Measurements from ENCODE around the gene C13orf42. TPM values are rescaled to one million over a fixed set of nuclear protein-coding genes. Genes with fewer than 3 reads are reported as not detected.
"Not testable (repeated sequence)": the region's sequence is repeated elsewhere in the genome, so short reads cannot be mapped to it uniquely, and the experiment has no call there.

Gene C13orf42
- total RNA-seq, 2 experiments from 2014 or later = not detected

- H3K27ac Mint-ChIP-seq; H3K4me3 Mint-ChIP-seq; H3K9me3 Mint-ChIP-seq (ENCODE audit: low read depth); POLR2A ChIA-PET; ATAC-seq; H3K36me3 Mint-ChIP-seq (ENCODE audit: low read depth): not testable (repeated sequence)
- DNase-seq = peak; percentile 57
- CTCF ChIA-PET = interaction anchor here (0.8 to 2.1 kb wide), 7 partner anchors 9 to 1144 kb away, joined by 3 to 11 read pairs (median 3); partner anchors contain the start of gene C13orf42
- intact Hi-C loops (cut with DNase I, micrococcal nuclease) = loop anchor here in 1 of 2 experiments (10.0 kb wide), 1 partner anchor 674 kb away; no protein-coding TSS in a partner anchor
- peaks cover 11% of the 10 kb centered on the region for H3K4me1 Mint-ChIP-seq
- H3K27me3 Mint-ChIP-seq = peaks cover 15% of the 10 kb centered on the region
Observed at GRCh38 chr13:51120873-51121272, 9.8 kb upstream of the C13orf42 start.

- ChIA-PET CTCF (no interaction called here), POLR2A (no interaction called here)
- Mint-ChIP-seq H3K4me1 (peaks cover 11% of the 10 kb centered on the region), H3K9me3 (ENCODE audit: low read depth) (peaks cover 3% of the 10 kb centered on the region), H3K27ac (no peak overlapping the region), H3K36me3 (ENCODE audit: low read depth) (no peaks in the 10 kb centered on the region), H3K4me3 (no peak overlapping the region), H3K27me3 (peaks cover 18% of the 10 kb centered on the region)
- ATAC-seq (no peak), DNase-seq (no peak)
- intact Hi-C loops (cut with DNase I, micrococcal nuclease) = no loop called here
Observed at GRCh38 chr13:51118809-51119431, 7.8 kb upstream of the C13orf42 start.

- Mint-ChIP-seq H3K36me3 (ENCODE audit: low read depth) (no peaks in the 10 kb centered on the region), H3K27me3 (peaks cover 9% of the 10 kb centered on the region), H3K27ac (no peak overlapping the region), H3K4me1 (no peaks in the 10 kb centered on the region), H3K4me3 (no peak overlapping the region), H3K9me3 (ENCODE audit: low read depth) (peaks cover 3% of the 10 kb centered on the region)
- ChIA-PET POLR2A (no interaction called here), CTCF (no interaction called here)
- DNase-seq = no peak
- intact Hi-C loops (cut with DNase I, micrococcal nuclease) = no loop called here
- ATAC-seq = no peak
Observed at GRCh38 chr13:51113969-51114368, 2.9 kb upstream of the C13orf42 start.

GRCh38 chr13:51113186-51113881 lies 2.3 kb upstream of the C13orf42 start:
- no peaks in the 10 kb centered on the region for H3K36me3 Mint-ChIP-seq (ENCODE audit: low read depth)
- no peak for ATAC-seq
- H3K4me1 Mint-ChIP-seq = no peaks in the 10 kb centered on the region
- ChIA-PET POLR2A (no interaction called here), CTCF (interaction anchor here (0.5 kb wide), 1 partner anchor 104 kb away, joined by 3 read pairs; no protein-coding TSS in a partner anchor)
- intact Hi-C loops (cut with DNase I, micrococcal nuclease) = no loop called here
- H3K4me3 Mint-ChIP-seq = no peak overlapping the region
- H3K27me3 Mint-ChIP-seq = peaks cover 9% of the 10 kb centered on the region
- no peak for DNase-seq
- H3K27ac Mint-ChIP-seq = no peak overlapping the region
- H3K9me3 Mint-ChIP-seq (ENCODE audit: low read depth) = peaks cover 3% of the 10 kb centered on the region

GRCh38 chr13:51112771-51113170 lies 1.7 kb upstream of the C13orf42 start:
- H3K9me3 Mint-ChIP-seq (ENCODE audit: low read depth) = peaks cover under 1% of the 10 kb centered on the region
- peaks cover 9% of the 10 kb centered on the region for H3K27me3 Mint-ChIP-seq
- ChIA-PET CTCF (interaction anchor here (2.5 kb wide), 1 partner anchor 174 kb away, joined by 11 read pairs; no protein-coding TSS in a partner anchor), POLR2A (no interaction called here)
- H3K4me3 Mint-ChIP-seq = no peak overlapping the region
- no peaks in the 10 kb centered on the region for H3K4me1 Mint-ChIP-seq
- intact Hi-C loops (cut with DNase I, micrococcal nuclease) = no loop called here
- DNase-seq (no peak), ATAC-seq (peak; percentile 49)
- H3K27ac Mint-ChIP-seq = no peak overlapping the region
- H3K36me3 Mint-ChIP-seq (ENCODE audit: low read depth) = no peaks in the 10 kb centered on the region

GRCh38 chr13:51111997-51112396 lies 923 bp upstream of the C13orf42 start:
- Mint-ChIP-seq H3K9me3 (ENCODE audit: low read depth) (no peaks in the 10 kb centered on the region), H3K36me3 (ENCODE audit: low read depth) (no peaks in the 10 kb centered on the region), H3K4me3 (no peak overlapping the region), H3K4me1 (no peaks in the 10 kb centered on the region), H3K27ac (no peak overlapping the region), H3K27me3 (peaks cover 9% of the 10 kb centered on the region)
- CTCF ChIA-PET = interaction anchor here (1.1 to 2.5 kb wide), 2 partner anchors 9 to 174 kb away, joined by 4 to 11 read pairs; no protein-coding TSS in a partner anchor
- POLR2A ChIA-PET = no interaction called here
- intact Hi-C loops (cut with DNase I, micrococcal nuclease) = no loop called here
- ATAC-seq (no peak), DNase-seq (no peak)

GRCh38 chr13:51107996-51108395 lies 3.1 kb downstream of the C13orf42 start:
- CTCF ChIA-PET = interaction anchor here (0.7 to 2.0 kb wide), 4 partner anchors 13 to 113 kb away, joined by 3 to 7 read pairs (median 3); no protein-coding TSS in a partner anchor

GRCh38 chr13:51105046-51105445 lies 6.0 kb downstream of the C13orf42 start:
- POLR2A ChIA-PET = no interaction called here
- ATAC-seq (no peak), DNase-seq (no peak)
- Mint-ChIP-seq H3K9me3 (ENCODE audit: low read depth) (no peaks in the 10 kb centered on the region), H3K27me3 (peaks cover 12% of the 10 kb centered on the region), H3K36me3 (ENCODE audit: low read depth) (no peaks in the 10 kb centered on the region), H3K4me3 (no peak overlapping the region), H3K27ac (no peak overlapping the region), H3K4me1 (no peaks in the 10 kb centered on the region)
- CTCF ChIA-PET = interaction anchor here (0.9 to 1.1 kb wide), 3 partner anchors 20 to 452 kb away, joined by 3 to 7 read pairs (median 4); no protein-coding TSS in a partner anchor
- intact Hi-C loops (cut with DNase I, micrococcal nuclease) = no loop called here

More at GRCh38 chr13:51107996-51108395, 3.1 kb downstream of the C13orf42 start:
- Mint-ChIP-seq H3K27ac (no peak overlapping the region), H3K36me3 (ENCODE audit: low read depth) (no peaks in the 10 kb centered on the region), H3K27me3 (peaks cover 8% of the 10 kb centered on the region), H3K4me1 (no peaks in the 10 kb centered on the region), H3K4me3 (no peak overlapping the region), H3K9me3 (ENCODE audit: low read depth) (no peaks in the 10 kb centered on the region)
- intact Hi-C loops (cut with DNase I, micrococcal nuclease) = no loop called here
- ATAC-seq = no peak
- no peak for DNase-seq
- POLR2A ChIA-PET = no interaction called here

GRCh38 chr13:51101636-51102235 lies 9.3 kb downstream of the C13orf42 start:
- DNase-seq = no peak
- no peak overlapping the region for H3K4me3 Mint-ChIP-seq
- POLR2A ChIA-PET = no interaction called here
- CTCF ChIA-PET = no interaction called here
- ATAC-seq = no peak
- no peaks in the 10 kb centered on the region for H3K9me3 Mint-ChIP-seq (ENCODE audit: low read depth)
- H3K4me1 Mint-ChIP-seq = no peaks in the 10 kb centered on the region
- H3K27ac Mint-ChIP-seq = no peak overlapping the region
- no peaks in the 10 kb centered on the region for H3K36me3 Mint-ChIP-seq (ENCODE audit: low read depth)
- peaks cover 18% of the 10 kb centered on the region for H3K27me3 Mint-ChIP-seq
- intact Hi-C loops (cut with DNase I, micrococcal nuclease) = no loop called here

- intact Hi-C loops (cut with DNase I, micrococcal nuclease) = no loop called here
- Mint-ChIP-seq H3K4me1 (no peaks in the 10 kb centered on the region), H3K27ac (no peak overlapping the region), H3K36me3 (ENCODE audit: low read depth) (no peaks in the 10 kb centered on the region), H3K27me3 (peaks cover 11% of the 10 kb centered on the region), H3K9me3 (ENCODE audit: low read depth) (no peaks in the 10 kb centered on the region), H3K4me3 (no peak overlapping the region)
- ChIA-PET POLR2A (no interaction called here), CTCF (no interaction called here)
- DNase-seq (no peak), ATAC-seq (no peak)
Observed at GRCh38 chr13:51097353-51098043, 13.6 kb downstream of the C13orf42 start.

- peaks cover 9% of the 10 kb centered on the region for H3K27me3 Mint-ChIP-seq
- POLR2A ChIA-PET = no interaction called here
- DNase-seq = no peak
- CTCF ChIA-PET = no interaction called here
- no peaks in the 10 kb centered on the region for H3K4me1 Mint-ChIP-seq
- H3K36me3 Mint-ChIP-seq (ENCODE audit: low read depth) = no peaks in the 10 kb centered on the region
- intact Hi-C loops (cut with DNase I, micrococcal nuclease) = no loop called here
- no peak overlapping the region for H3K4me3 Mint-ChIP-seq
- ATAC-seq = no peak
- H3K9me3 Mint-ChIP-seq (ENCODE audit: low read depth) = no peaks in the 10 kb centered on the region
- H3K27ac Mint-ChIP-seq = no peak overlapping the region
Observed at GRCh38 chr13:51096131-51096530, 14.9 kb downstream of the C13orf42 start.

Measured in activated CD4-positive, alpha-beta T cell treated with anti-CD3 and anti-CD28 coated beads for 36 hours (primary cell).